GM12865 (cell line): ENCODE measurements around the gene GRWD1.

ENCODE experiments used
- DNase-seq: peaks from one replicate; pipeline ENCODE4 v3.0.0; 2010; ENCODE audit warnings: low read depth
- H3K4me3 ChIP-seq: 2 replicates; pipeline ENCODE4 v1.5.1; 2011; ENCODE audit warnings: mild to moderate bottlenecking, low read depth, low read length, control low read depth
- TF ChIP-seq, protein P1 (sequence below): IDR thresholded peaks from 2 replicates; pipeline ENCODE4 v1.5.1; 2011; ENCODE audit warnings: low read length, control low read depth, low read depth, inconsistent platforms; ENCODE audit not compliant: insufficient read depth; ENCODE audit errors: missing control alignments

Gene GRWD1

DNA sequence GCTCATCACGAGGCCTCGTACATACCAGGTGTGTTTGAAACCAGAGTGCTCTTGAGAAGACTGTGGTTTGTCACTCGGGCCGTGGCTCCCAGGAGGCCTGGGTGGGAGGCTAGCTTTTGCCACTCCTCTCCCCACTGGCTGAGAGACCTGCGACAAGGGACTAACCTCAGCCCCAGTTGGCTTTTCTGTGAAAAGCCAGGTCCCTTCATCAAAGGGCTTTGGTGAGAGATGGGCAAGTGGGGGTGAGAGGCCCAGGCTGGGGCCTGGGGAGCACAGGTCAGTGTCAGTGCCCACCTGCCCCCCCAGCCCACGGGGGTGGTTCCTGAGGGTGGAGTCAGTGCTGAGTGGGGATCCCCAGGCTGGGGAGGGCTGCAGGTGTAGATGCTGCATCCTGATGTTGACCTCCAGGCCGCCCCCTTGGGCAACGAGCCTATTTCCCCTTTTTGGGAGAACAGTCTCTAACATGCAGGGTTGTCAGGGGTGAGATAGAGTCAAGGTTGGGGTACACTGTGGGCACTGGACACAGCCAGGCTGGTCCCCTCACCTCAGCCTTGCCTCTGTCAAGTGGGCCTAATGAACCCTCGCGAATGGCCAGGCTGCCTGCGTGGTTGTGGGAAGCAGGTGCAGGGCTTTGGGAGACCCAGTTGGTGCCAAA is 10.3 kb downstream of the GRWD1 start:
- no peak for DNase-seq
- H3K4me3 ChIP-seq: no peak overlapping the region
- TF ChIP-seq, protein P1, sequence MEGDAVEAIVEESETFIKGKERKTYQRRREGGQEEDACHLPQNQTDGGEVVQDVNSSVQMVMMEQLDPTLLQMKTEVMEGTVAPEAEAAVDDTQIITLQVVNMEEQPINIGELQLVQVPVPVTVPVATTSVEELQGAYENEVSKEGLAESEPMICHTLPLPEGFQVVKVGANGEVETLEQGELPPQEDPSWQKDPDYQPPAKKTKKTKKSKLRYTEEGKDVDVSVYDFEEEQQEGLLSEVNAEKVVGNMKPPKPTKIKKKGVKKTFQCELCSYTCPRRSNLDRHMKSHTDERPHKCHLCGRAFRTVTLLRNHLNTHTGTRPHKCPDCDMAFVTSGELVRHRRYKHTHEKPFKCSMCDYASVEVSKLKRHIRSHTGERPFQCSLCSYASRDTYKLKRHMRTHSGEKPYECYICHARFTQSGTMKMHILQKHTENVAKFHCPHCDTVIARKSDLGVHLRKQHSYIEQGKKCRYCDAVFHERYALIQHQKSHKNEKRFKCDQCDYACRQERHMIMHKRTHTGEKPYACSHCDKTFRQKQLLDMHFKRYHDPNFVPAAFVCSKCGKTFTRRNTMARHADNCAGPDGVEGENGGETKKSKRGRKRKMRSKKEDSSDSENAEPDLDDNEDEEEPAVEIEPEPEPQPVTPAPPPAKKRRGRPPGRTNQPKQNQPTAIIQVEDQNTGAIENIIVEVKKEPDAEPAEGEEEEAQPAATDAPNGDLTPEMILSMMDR: no peak

DNA sequence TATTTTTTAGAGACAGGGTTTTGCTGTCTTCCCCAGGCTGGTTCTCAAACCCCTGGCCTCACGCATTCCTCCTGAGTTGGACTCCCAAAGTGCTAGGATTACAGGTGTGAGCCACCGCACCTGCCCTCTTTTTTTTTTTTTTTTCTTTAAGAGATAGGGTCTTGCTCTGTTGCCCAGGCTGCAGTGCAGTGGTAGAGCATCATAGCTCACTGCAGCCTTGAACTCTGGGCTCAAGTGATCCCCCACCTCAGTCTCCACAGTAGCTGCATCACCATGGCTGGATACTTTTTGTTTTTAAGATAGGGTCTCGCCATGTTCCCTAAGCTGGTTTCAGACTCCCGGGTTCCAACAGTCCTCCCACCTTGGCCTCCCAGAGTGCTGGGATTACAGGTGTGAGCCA is 11.1 kb downstream of the GRWD1 start:
- no peak overlapping the region for H3K4me3 ChIP-seq
- no peak for DNase-seq
- TF ChIP-seq, protein P1: no peak

DNA sequence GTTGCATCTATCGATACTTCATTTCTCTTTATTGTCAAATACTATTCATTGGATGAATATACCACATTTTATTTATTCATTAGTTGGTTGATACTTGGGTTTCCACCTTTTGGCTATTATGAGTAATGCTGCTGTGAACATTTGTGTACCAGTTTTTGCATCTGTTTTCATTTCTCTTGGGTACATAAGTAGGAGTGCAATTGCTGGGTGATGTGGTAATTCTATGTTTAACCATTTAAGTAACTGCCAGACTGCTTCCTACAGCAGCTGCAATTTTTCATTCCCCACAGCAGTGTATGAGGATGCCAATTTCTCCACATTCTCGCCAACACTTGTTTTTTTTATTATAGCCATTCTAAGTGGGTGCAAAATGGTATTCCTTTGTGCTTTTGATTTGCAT is 12.2 kb downstream of the GRWD1 start:
- H3K4me3 ChIP-seq: no peak overlapping the region
- TF ChIP-seq, protein P1: no peak
- no peak for DNase-seq

DNA sequence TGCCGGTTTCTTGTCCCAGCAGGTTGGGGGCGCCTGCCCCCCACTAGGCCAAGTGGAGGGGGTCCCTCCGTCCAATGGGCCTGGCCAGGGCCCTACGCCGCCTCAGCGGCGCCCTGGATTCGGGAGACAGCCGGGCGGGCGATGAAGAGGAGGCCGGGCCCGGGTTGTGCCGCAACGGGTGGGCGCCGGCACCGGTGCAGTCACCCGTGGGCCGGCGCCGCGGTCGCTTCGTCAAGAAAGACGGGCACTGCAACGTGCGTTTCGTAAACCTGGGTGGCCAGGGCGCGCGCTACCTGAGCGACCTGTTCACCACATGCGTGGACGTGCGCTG is 15.8 kb downstream of the GRWD1 start:
- no peak overlapping the region for H3K4me3 ChIP-seq
- no peak for DNase-seq
- TF ChIP-seq, protein P1: no peak

DNA sequence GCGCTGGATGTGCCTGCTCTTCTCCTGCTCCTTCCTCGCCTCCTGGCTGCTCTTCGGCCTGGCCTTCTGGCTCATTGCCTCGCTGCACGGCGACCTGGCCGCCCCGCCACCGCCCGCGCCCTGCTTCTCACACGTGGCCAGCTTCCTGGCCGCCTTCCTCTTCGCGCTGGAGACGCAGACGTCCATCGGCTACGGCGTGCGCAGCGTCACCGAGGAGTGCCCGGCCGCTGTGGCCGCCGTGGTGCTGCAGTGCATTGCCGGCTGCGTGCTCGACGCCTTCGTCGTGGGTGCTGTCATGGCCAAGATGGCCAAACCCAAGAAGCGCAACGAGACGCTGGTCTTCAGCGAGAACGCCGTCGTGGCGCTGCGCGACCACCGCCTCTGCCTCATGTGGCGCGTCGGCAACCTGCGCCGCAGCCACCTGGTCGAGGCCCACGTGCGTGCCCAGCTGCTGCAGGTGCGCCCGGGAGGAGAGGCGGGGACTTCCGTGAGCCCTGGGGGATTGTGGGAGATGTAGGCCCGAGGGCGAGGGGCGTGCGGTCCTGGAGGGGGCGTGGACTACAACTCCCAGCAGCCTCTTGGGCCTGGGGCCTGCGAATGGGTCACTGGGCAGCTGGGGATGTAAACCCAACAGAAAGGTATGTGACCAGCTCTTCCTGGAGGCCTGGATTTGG is 16.3 kb downstream of the GRWD1 start:
- no peak for DNase-seq
- TF ChIP-seq, protein P1: no peak
- no peak overlapping the region for H3K4me3 ChIP-seq

DNA sequence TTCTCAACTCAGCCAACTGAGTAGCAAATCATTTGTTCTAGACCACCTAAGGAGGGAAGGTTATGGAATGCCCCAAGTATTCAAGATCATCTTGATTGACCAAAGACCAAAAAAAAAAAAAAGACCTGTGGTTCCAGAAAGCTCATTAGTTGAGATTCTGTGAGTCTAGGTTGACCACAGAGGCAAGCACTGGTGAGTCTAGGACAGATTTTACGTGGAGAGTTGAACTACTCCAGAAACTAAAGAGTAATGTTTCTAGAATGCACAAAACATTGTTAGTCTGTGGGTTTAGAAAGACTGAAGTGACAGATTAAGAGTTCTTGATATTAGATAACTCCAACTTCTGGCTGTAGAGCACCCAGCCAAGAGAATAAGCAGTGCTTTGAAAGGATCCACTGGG is 19.4 kb downstream of the GRWD1 start:
- TF ChIP-seq, protein P1: no peak
- DNase-seq: peak; percentile 47
- no peak overlapping the region for H3K4me3 ChIP-seq
